ENCODE data around the gene B3GALT4. TPM values are rescaled to one million over a fixed set of nuclear protein-coding genes. Genes with fewer than 3 reads are reported as not detected.

The B3GALT4 gene
- total and polyA plus RNA-seq, 2 of the 13 experiments (the other 11 are each of a cell fraction or from before 2014, with no cell fraction given) = 0.04 to 0.27 TPM

GRCh38 chr6:33318426-33319073, 41.6 kb downstream of the B3GALT4 start:
- no TSS peak for BruUV-seq (replicated peaks)
- in situ Hi-C loops (cut with HindIII; ENCODE audit: extremely low pct_ligation_motif_present, low pct_unique_long_range_greater_than_20kb) = no loop called here
- TF ChIP-seq FOXK1 (CRISPR knock-in tag; IDR thresholded peaks at IDR 0.05; ENCODE audit: borderline replicate concordance, low read depth) (no peak), ATF1 (CRISPR knock-in tag; IDR thresholded peaks at IDR 0.05) (peak; percentile 5; the same call in 1 of the 2 replicates), ELF1 (CRISPR knock-in tag; IDR thresholded peaks at IDR 0.05) (no peak), SIX4 (CRISPR knock-in tag; IDR thresholded peaks at IDR 0.05) (no peak), ZNF605 (CRISPR knock-in tag; IDR thresholded peaks at IDR 0.05) (no peak), ZNF746 (CRISPR knock-in tag; IDR thresholded peaks at IDR 0.05) (no peak), ZNF20 (CRISPR knock-in tag; IDR thresholded peaks at IDR 0.05) (no peak), ZNF503 (CRISPR knock-in tag; IDR thresholded peaks at IDR 0.05) (no peak), HMGA1 (CRISPR knock-in tag; conservative IDR thresholded peaks at IDR 0.05) (no peak), ZNF766 (CRISPR knock-in tag; IDR thresholded peaks at IDR 0.05; ENCODE audit: borderline replicate concordance) (no peak), CBX5 (CRISPR knock-in tag; IDR thresholded peaks at IDR 0.05; ENCODE audit: borderline replicate concordance) (no peak), DMTF1 (CRISPR knock-in tag; IDR thresholded peaks at IDR 0.05) (no peak), RFX5 (IDR thresholded peaks at IDR 0.05; ENCODE audit: low read depth, low read length) (no peak), PHF8 (CRISPR knock-in tag; IDR thresholded peaks at IDR 0.05) (no peak), ZNF816 (CRISPR knock-in tag; IDR thresholded peaks at IDR 0.05; ENCODE audit: borderline replicate concordance) (no peak)
- TF ChIP-seq, protein P1, sequence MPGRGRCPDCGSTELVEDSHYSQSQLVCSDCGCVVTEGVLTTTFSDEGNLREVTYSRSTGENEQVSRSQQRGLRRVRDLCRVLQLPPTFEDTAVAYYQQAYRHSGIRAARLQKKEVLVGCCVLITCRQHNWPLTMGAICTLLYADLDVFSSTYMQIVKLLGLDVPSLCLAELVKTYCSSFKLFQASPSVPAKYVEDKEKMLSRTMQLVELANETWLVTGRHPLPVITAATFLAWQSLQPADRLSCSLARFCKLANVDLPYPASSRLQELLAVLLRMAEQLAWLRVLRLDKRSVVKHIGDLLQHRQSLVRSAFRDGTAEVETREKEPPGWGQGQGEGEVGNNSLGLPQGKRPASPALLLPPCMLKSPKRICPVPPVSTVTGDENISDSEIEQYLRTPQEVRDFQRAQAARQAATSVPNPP (CRISPR knock-in tag; IDR thresholded peaks at IDR 0.05) = no peak
- TF ChIP-seq, protein P2, sequence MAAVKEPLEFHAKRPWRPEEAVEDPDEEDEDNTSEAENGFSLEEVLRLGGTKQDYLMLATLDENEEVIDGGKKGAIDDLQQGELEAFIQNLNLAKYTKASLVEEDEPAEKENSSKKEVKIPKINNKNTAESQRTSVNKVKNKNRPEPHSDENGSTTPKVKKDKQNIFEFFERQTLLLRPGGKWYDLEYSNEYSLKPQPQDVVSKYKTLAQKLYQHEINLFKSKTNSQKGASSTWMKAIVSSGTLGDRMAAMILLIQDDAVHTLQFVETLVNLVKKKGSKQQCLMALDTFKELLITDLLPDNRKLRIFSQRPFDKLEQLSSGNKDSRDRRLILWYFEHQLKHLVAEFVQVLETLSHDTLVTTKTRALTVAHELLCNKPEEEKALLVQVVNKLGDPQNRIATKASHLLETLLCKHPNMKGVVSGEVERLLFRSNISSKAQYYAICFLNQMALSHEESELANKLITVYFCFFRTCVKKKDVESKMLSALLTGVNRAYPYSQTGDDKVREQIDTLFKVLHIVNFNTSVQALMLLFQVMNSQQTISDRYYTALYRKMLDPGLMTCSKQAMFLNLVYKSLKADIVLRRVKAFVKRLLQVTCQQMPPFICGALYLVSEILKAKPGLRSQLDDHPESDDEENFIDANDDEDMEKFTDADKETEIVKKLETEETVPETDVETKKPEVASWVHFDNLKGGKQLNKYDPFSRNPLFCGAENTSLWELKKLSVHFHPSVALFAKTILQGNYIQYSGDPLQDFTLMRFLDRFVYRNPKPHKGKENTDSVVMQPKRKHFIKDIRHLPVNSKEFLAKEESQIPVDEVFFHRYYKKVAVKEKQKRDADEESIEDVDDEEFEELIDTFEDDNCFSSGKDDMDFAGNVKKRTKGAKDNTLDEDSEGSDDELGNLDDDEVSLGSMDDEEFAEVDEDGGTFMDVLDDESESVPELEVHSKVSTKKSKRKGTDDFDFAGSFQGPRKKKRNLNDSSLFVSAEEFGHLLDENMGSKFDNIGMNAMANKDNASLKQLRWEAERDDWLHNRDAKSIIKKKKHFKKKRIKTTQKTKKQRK (IDR thresholded peaks at IDR 0.05; ENCODE audit: low read length) = no peak

More at GRCh38 chr6:33318426-33319073, 41.6 kb downstream of the B3GALT4 start:
- peaks cover 55% of the 10 kb centered on the region for H3K4me1 ChIP-seq (ENCODE audit: insufficient read depth, low read length)
- no peak for FAIRE-seq
- H4K20me1 ChIP-seq (ENCODE audit: insufficient read depth, low read length) = peaks cover 3% of the 10 kb centered on the region; the same call in 1 of the 2 replicates
- WGBS (ENCODE audit: low lambda C conversion rate) = 72% methylated on average over 8 of the region's 8 CpGs
- no peak overlapping the region for H2AFZ ChIP-seq (ENCODE audit: low read length)
- intact Hi-C loops (cut with micrococcal nuclease; ENCODE audit: unreplicated experiment) = no loop called here
- ChIA-PET CTCF (ENCODE audit: low intra/inter-chr PET ratio, low total read pairs) (no interaction called here), POLR2A (interaction anchor here (0.7 to 3.9 kb wide), 18 partner anchors 9 to 1123 kb away, joined by 3 to 57 read pairs (median 7); partner anchors contain the start of genes PFDN6, PHF1, RGL2 and RING1)
- peak overlapping the region; percentile 78 for H3K4me2 ChIP-seq (ENCODE audit: low read depth, low read length)
- ATAC-seq = no peak
- H3K27me3 ChIP-seq (ENCODE audit: control insufficient read depth in 1 of 2, insufficient read depth in 2 of 2, low read length in 2 of 2) = no peaks in the 10 kb centered on the region; a peak in 2 of 5 replicates
- no peaks in the 10 kb centered on the region for H3K9me3 ChIP-seq (ENCODE audit: low read length)
- peak overlapping the region; percentile 82 for H3K27ac ChIP-seq (ENCODE audit: extremely low read length, insufficient read depth, low read length)
- peak overlapping the region; percentile 72 for H3K9ac ChIP-seq (ENCODE audit: insufficient read depth, low read depth, low read length)
- peaks cover 23% of the 10 kb centered on the region for H3K79me2 ChIP-seq (ENCODE audit: insufficient read depth, low read length)
- peak overlapping the region; percentile 71 to 79 (median 73) for H3K4me3 ChIP-seq (replicated peaks in 1 of 3; ENCODE audit: insufficient read depth in 1 of 3, low read depth in 2 of 3, low read length in 3 of 3)
- peaks cover 5 to 31% of the 10 kb centered on the region in 2 experiments for H3K36me3 ChIP-seq (replicated peaks in 1 of 2; ENCODE audit: control insufficient read depth in 1 of 2, insufficient read depth in 2 of 2, low read length in 2 of 2)
- DNase-seq (ENCODE audit: low spot score) = no peak
